ENCODE results near the gene FGGY. TPM values are rescaled to one million over a fixed set of nuclear protein-coding genes. Genes with fewer than 3 reads are reported as not detected.
A peak's percentile ranks its signal among the peaks of the same experiment; 100 is the strongest.
"Not testable (repeated sequence)": the region's sequence is repeated elsewhere in the genome, so short reads cannot be mapped to it uniquely, and the experiment has no call there.

The FGGY gene
- total and polyA plus RNA-seq, 5 donors = 10.0 to 20.5 (median 19.9) TPM

GRCh38 chr1:59568158-59568935 lies 271.5 kb downstream of the FGGY start:
- no peaks in the 10 kb centered on the region for H3K9me3 ChIP-seq (ENCODE audit: control insufficient read depth, low read length)
- H3K27ac ChIP-seq (ENCODE audit: low read length) = no peak overlapping the region
- WGBS = 89% methylated on average over 6 of the region's 6 CpGs
- DNase-seq (no peak), ATAC-seq (no peak)
- H3K27me3 ChIP-seq (ENCODE audit: control insufficient read depth, insufficient read depth) = no peaks in the 10 kb centered on the region
- intact Hi-C loops (cut with DNase I) = no loop called here
- H3K4me3 ChIP-seq (ENCODE audit: low read length) = no peak overlapping the region
- H3K4me1 ChIP-seq (ENCODE audit: control insufficient read depth, insufficient read depth, low read length) = peaks cover 2% of the 10 kb centered on the region

GRCh38 chr1:59569198-59569597 lies 272.3 kb downstream of the FGGY start:
- ATAC-seq = no peak
- DNase-seq = no peak
- peaks cover 2% of the 10 kb centered on the region for H3K9me3 ChIP-seq (ENCODE audit: control insufficient read depth, low read length)
- H3K4me3 ChIP-seq (ENCODE audit: low read length) = no peak overlapping the region
- intact Hi-C loops (cut with DNase I) = no loop called here
- H3K4me1 ChIP-seq (ENCODE audit: control insufficient read depth, insufficient read depth, low read length) = peaks cover 2% of the 10 kb centered on the region
- no peaks in the 10 kb centered on the region for H3K27me3 ChIP-seq (ENCODE audit: control insufficient read depth, insufficient read depth)
- H3K27ac ChIP-seq (ENCODE audit: low read length) = no peak overlapping the region
- WGBS = 97% methylated on average over 2 of the region's 2 CpGs

- intact Hi-C loops (cut with DNase I) = no loop called here
- H3K4me1 ChIP-seq (ENCODE audit: control insufficient read depth, insufficient read depth, low read length) = no peaks in the 10 kb centered on the region
- 57% methylated on average over 3 of the region's 3 CpGs for WGBS
- no peak for DNase-seq
- no peak overlapping the region for H3K4me3 ChIP-seq (ENCODE audit: low read length)
- H3K27me3 ChIP-seq (ENCODE audit: control insufficient read depth, insufficient read depth) = no peaks in the 10 kb centered on the region
- no peak overlapping the region for H3K27ac ChIP-seq (ENCODE audit: low read length)
- H3K9me3 ChIP-seq (ENCODE audit: control insufficient read depth, low read length) = peaks cover 2% of the 10 kb centered on the region
- no peak for ATAC-seq
These were observed 273.6 kb downstream of the FGGY start for GRCh38 chr1:59570524-59570923.

GRCh38 chr1:59574085-59574484 lies 277.2 kb downstream of the FGGY start:
- Histone ChIP-seq H3K27me3 (ENCODE audit: control insufficient read depth, insufficient read depth) (no peaks in the 10 kb centered on the region), H3K4me3 (ENCODE audit: low read length) (no peak overlapping the region), H3K27ac (ENCODE audit: low read length) (no peak overlapping the region), H3K4me1 (ENCODE audit: control insufficient read depth, insufficient read depth, low read length) (no peaks in the 10 kb centered on the region), H3K9me3 (ENCODE audit: control insufficient read depth, low read length) (peaks cover 2% of the 10 kb centered on the region)
- intact Hi-C loops (cut with DNase I) = no loop called here
- ATAC-seq (no peak), DNase-seq (no peak)
- 94% methylated on average over 2 of the region's 2 CpGs for WGBS

GRCh38 chr1:59577774-59578173 lies 280.9 kb downstream of the FGGY start:
- no peak overlapping the region for H3K27ac ChIP-seq (ENCODE audit: low read length)
- intact Hi-C loops (cut with DNase I) = no loop called here
- DNase-seq = no peak
- no peak overlapping the region for H3K4me3 ChIP-seq (ENCODE audit: low read length)
- no peaks in the 10 kb centered on the region for H3K4me1 ChIP-seq (ENCODE audit: control insufficient read depth, insufficient read depth, low read length)
- H3K9me3 ChIP-seq (ENCODE audit: control insufficient read depth, low read length) = peaks cover 2% of the 10 kb centered on the region
- no peak for ATAC-seq
- 91% methylated on average over 4 of the region's 4 CpGs for WGBS
- H3K27me3 ChIP-seq (ENCODE audit: control insufficient read depth, insufficient read depth) = no peaks in the 10 kb centered on the region

- ATAC-seq = no peak
- 94% methylated on average over 1 of the region's 1 CpG for WGBS
- intact Hi-C loops (cut with DNase I) = no loop called here
- no peaks in the 10 kb centered on the region for H3K27me3 ChIP-seq (ENCODE audit: control insufficient read depth, insufficient read depth)
- H3K27ac ChIP-seq (ENCODE audit: low read length) = no peak overlapping the region
- DNase-seq = no peak
- no peaks in the 10 kb centered on the region for H3K4me1 ChIP-seq (ENCODE audit: control insufficient read depth, insufficient read depth, low read length)
- H3K4me3 ChIP-seq (ENCODE audit: low read length) = no peak overlapping the region
- H3K9me3 ChIP-seq (ENCODE audit: control insufficient read depth, low read length) = no peaks in the 10 kb centered on the region
These were observed 282.3 kb downstream of the FGGY start for GRCh38 chr1:59579222-59579621.

GRCh38 chr1:59580257-59580656 lies 283.4 kb downstream of the FGGY start:
- intact Hi-C loops (cut with DNase I) = no loop called here
- Histone ChIP-seq H3K27me3 (ENCODE audit: control insufficient read depth, insufficient read depth) (no peaks in the 10 kb centered on the region), H3K4me3 (ENCODE audit: low read length) (no peak overlapping the region), H3K27ac (ENCODE audit: low read length) (no peak overlapping the region), H3K4me1 (ENCODE audit: control insufficient read depth, insufficient read depth, low read length) (no peaks in the 10 kb centered on the region), H3K9me3 (ENCODE audit: control insufficient read depth, low read length) (no peaks in the 10 kb centered on the region)
- DNase-seq = no peak
- no peak for ATAC-seq
- WGBS = 86% methylated on average over 4 of the region's 4 CpGs

- H3K27ac ChIP-seq (ENCODE audit: low read length); H3K4me3 ChIP-seq (ENCODE audit: low read length); ATAC-seq; intact Hi-C loops (cut with DNase I); H3K9me3 ChIP-seq (ENCODE audit: control insufficient read depth, low read length); H3K4me1 ChIP-seq (ENCODE audit: control insufficient read depth, insufficient read depth, low read length); DNase-seq; H3K27me3 ChIP-seq (ENCODE audit: control insufficient read depth, insufficient read depth): not testable (repeated sequence)
- 92% methylated on average over 2 of the region's 2 CpGs for WGBS
These were observed 295.5 kb downstream of the FGGY start for GRCh38 chr1:59592410-59592809.

GRCh38 chr1:59592924-59593323 lies 296.0 kb downstream of the FGGY start:
- no peak for DNase-seq
- no peaks in the 10 kb centered on the region for H3K27me3 ChIP-seq (ENCODE audit: control insufficient read depth, insufficient read depth)

GRCh38 chr1:59593798-59594790 lies 297.2 kb downstream of the FGGY start:
- Histone ChIP-seq H3K9me3 (ENCODE audit: control insufficient read depth, low read length) (no peaks in the 10 kb centered on the region), H3K27ac (ENCODE audit: low read length) (no peak overlapping the region), H3K4me1 (ENCODE audit: control insufficient read depth, insufficient read depth, low read length) (peaks cover 4% of the 10 kb centered on the region), H3K27me3 (ENCODE audit: control insufficient read depth, insufficient read depth) (no peaks in the 10 kb centered on the region), H3K4me3 (ENCODE audit: low read length) (no peak overlapping the region)
- intact Hi-C loops (cut with DNase I) = no loop called here
- ATAC-seq = no peak
- WGBS = 88% methylated on average over 5 of the region's 5 CpGs
- no peak for DNase-seq

More at GRCh38 chr1:59592924-59593323, 296.0 kb downstream of the FGGY start:
- Histone ChIP-seq H3K4me1 (ENCODE audit: control insufficient read depth, insufficient read depth, low read length) (peaks cover 4% of the 10 kb centered on the region), H3K9me3 (ENCODE audit: control insufficient read depth, low read length) (no peaks in the 10 kb centered on the region), H3K4me3 (ENCODE audit: low read length) (no peak overlapping the region), H3K27ac (ENCODE audit: low read length) (no peak overlapping the region)
- intact Hi-C loops (cut with DNase I) = no loop called here
- WGBS = 95% methylated on average over 2 of the region's 2 CpGs
- no peak for ATAC-seq

- peak in 1 of 2 donors; percentile 26 for ATAC-seq
- WGBS = 61% methylated on average over 3 of the region's 3 CpGs
- intact Hi-C loops (cut with DNase I) = no loop called here
- no peaks in the 10 kb centered on the region for H3K27me3 ChIP-seq (ENCODE audit: control insufficient read depth, insufficient read depth)
- no peaks in the 10 kb centered on the region for H3K9me3 ChIP-seq (ENCODE audit: control insufficient read depth, low read length)
- H3K4me3 ChIP-seq (ENCODE audit: low read length) = no peak overlapping the region
- H3K4me1 ChIP-seq (ENCODE audit: control insufficient read depth, insufficient read depth, low read length) = peaks cover 4% of the 10 kb centered on the region
- no peak overlapping the region for H3K27ac ChIP-seq (ENCODE audit: low read length)
- DNase-seq = no peak
These were observed 298.9 kb downstream of the FGGY start for GRCh38 chr1:59595774-59596173.

Data from right cardiac atrium (tissue), 5 donors.